HG02840 (cell line): ENCODE results near the gene OR2F1.

ENCODE experiments used
- ATAC-seq: cut with Tn5 transposase; IDR thresholded peaks from one replicate; pipeline ENCODE4 v1.9.1; 2021; ENCODE audit warnings: mild to moderate bottlenecking, moderate library complexity, moderate number of reproducible peaks; ENCODE audit not compliant: unreplicated experiment, low FRiP score

Gene OR2F1, protein sequence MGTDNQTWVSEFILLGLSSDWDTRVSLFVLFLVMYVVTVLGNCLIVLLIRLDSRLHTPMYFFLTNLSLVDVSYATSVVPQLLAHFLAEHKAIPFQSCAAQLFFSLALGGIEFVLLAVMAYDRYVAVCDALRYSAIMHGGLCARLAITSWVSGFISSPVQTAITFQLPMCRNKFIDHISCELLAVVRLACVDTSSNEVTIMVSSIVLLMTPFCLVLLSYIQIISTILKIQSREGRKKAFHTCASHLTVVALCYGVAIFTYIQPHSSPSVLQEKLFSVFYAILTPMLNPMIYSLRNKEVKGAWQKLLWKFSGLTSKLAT

DNA sequence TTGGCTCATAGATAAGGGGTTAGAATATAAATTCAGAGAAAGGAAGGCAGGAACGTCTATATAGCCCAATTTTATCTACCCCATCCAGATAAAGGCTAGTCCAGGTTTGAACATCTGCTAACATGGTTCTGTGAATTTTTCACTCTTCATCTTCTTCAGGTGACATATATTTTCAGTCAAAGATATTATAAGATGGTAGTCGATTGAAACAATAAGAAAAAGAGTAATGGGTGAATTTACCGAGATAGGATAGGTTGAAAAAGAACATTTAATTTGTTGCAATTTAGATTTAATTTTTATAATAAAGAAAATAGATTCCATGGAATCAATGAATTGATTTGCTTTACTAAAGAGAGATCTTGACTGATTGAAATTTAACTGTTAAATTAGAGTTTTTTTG lies at the start of gene OR2F1:
OR2F1 (plus strand) TSS at position 301 of the 400 bp plus-strand sequence. CDS start 5,127 bp downstream, outside the sequence.
- no peak for ATAC-seq

DNA sequence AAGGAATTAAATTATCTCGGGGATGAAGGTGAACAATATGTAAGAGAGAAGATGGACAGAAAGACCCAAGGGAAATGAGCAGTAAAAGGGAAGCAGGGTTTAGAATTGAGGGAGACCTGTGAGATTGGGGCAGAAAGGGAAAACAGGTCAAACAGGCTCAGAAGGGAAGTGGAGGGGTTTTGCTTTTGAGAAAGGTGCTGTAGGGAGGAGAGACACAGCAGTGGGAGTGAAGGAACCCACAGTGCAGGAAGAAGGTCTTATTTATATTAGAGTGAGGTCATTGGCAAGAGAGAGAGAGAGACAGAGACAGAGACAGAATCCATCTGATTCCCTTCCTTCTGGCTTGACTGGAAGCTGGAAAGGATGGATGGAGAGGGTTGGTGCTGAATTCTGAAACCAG lies 49.1 kb upstream of the OR2F1 start:
- no peak for ATAC-seq

DNA sequence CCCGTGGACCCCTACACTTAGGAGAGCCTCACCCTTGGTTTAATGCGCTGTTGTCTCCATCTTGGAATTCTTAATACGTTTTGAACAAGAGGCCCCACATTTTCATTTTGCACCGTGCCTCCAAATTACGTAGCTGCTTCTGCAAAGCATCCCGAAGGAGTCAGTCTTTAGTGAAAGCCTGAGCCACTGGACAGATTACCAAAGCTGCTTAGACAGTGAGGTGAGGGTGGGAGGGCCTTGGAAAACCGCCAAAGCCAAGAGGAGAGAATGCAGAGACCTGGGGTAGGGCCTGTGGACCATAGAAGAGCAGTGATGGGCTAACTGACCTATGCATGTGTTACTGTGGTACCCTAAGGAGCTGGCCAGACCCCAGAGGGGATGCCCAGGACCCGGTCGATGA lies 48.5 kb upstream of the OR2F1 start:
- no peak for ATAC-seq

DNA sequence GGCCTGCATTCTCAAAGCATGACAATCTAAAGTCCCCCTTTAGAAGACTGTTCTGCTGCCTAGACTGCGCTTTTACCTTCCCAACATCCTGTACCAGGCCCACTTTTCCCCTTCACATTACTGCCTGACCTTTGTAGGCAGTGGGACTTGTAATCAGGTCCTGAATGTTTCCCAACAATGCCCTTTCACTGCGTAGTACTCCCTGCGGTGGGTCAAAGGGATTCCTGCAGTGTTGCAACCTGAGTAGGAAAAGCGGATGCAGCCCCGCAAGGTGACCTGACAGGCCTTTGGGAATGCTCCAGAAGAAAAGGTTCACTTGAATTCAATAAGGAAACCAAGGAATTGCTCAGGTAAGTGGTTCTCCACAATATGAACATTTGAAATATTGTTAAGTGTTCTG lies 47.7 kb upstream of the OR2F1 start:
- no peak for ATAC-seq

DNA sequence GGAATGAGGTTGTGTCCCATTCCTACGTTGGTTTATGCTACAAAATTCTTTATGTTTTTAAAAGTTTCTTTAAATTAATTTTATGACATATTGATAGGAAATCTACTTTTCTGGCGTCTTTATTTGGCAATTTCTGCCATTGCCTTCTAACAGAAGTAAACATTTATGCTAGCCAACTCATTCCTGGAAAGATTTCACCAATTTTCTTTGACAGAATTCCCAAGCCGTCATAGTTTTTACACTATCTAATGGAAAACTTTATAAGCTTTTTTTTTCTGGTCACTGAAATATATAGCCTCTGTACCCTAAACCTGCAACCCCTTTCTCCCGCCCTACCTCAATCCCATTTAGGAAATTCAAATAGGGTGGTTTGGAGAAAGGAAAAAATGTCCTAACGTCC lies 46.5 kb upstream of the OR2F1 start:
- ATAC-seq, result no peak

DNA sequence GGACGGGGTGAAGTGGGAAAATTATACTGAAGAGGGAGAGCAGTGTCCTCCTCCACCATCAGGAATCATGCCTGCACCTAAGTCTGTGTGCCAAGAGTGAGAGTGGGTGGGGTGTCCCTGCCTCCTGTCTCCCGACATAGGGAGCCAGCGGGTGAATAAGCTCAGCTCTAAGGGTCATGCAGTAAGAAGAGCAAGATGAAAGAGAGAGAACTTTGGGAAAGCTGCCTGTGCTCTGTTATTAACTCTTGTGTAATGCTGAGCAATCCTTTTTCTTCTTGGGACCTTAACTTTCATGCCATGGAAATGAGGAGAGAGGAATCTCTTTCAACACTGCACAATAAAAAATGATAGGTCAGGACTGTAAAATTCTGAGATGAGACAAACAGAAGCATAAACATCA lies 44.8 kb upstream of the OR2F1 start:
- no peak for ATAC-seq

DNA sequence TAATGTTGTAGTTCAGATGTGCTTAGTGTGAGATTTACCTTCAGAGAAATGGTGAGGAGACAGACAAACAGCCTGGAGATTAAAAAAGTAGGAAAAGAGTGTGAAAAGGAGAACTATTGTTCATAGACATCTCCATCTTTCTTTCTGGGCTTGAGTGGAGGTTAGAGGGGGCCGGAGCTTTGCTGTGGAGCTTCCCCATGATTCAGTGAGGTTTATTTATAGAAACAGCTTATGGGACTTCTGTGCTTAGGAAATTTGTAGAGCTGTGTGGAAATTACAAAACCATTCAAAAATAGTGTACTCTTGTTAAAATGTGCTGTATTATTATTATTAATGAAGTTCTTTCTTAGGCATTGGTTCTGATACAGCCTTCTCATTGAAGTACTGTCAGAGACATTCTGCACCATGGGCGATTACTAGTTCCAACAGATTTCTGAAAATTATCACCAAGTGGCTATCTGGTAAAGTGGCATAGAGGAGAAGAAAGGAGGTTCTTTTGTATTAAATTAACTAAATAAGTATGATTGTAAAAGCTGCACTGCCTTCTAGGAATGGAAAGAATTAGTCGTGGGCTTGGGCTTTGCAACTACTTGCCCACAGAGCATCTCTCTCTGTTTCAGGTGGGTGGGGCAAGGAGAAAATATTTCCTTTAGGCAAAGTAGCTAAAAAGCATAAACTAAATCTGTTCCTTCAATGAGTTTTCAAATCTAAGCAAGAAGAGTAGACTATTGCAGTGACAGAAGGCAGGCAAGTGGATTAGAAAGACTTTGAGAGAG lies 44.0 kb upstream of the OR2F1 start:
- no peak for ATAC-seq

DNA sequence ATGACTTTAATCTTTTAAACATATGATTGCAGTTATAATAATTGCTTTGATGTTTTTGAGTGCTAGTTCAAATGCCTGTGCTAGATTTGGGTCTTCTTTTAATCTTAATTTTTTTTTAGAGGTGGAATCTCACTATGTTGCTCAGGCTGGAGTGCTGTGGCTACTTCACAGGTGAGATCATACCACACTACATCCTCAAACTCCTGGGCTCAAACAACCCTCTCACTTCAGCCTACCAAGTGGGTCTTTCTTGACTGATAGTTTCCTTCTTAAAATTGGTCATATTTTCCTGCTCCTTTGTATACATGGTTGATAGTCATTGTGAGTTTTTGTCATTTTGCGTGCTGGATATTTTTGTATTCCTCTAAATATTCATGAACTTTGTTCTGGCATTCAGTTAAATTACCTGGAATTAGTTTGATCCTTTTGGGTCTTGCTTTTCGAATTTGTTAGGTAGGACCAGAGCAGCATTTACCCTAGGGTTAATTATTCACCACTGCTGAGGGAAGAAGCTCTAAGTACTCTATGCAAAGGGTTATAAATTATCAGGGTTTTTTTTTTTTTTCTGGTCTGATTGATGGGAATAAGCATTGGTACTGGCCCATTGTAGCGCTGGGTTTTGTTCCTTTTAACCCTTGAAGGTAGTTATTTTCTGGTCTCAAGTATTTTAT lies 40.6 kb upstream of the OR2F1 start:
- no peak for ATAC-seq

DNA sequence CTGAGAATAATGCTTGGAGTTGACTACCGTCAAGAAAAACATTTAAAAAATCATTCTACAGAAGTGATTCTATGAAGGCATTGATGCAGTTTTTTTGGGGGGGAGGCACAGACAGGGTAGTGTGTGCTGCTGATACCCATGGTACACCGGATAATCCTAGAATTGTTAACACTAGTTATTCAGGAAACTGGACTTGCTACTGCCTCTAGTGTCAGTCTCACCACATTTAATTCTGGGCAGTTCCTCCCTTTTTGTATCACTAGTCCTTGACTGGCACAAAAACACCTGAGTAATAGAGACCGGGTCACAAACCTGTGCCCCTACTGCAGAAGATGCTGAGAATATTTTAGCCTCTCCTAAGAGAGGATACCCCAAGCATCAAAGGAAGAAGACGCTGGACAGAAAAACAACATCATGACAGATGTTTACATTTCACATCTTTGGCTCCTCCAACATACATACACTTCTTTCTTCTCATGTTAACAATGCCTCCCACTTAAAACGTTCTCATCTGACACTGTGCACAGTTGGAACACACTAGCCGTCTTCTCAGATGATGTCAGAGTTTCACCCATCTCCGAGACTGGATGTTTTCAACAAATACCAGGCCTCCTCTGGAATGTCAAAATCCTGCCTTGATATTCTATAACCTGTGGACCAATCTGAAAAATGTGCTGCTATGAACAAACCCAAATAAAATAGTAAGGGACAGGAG lies 39.5 kb upstream of the OR2F1 start:
- ATAC-seq, result no peak

DNA sequence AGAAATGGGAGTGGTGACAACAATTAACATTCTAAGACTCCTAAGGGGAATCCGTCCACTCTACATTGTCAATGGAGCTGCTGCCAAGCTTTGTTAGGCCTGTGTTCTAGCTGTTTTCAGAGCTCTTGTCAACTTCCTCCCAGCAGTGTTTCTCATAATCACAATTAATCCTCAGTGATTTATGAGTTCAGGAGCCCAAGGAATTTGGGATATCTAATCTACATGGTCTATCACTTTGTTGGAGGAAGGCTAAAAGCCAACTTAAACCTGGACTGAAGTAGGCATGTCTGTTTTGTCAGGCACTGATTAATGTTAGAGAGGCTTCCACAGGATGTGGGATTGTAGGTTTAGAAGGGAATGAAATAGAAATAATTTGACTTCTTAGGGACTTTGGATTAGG lies 29.8 kb upstream of the OR2F1 start:
- ATAC-seq, result no peak

DNA sequence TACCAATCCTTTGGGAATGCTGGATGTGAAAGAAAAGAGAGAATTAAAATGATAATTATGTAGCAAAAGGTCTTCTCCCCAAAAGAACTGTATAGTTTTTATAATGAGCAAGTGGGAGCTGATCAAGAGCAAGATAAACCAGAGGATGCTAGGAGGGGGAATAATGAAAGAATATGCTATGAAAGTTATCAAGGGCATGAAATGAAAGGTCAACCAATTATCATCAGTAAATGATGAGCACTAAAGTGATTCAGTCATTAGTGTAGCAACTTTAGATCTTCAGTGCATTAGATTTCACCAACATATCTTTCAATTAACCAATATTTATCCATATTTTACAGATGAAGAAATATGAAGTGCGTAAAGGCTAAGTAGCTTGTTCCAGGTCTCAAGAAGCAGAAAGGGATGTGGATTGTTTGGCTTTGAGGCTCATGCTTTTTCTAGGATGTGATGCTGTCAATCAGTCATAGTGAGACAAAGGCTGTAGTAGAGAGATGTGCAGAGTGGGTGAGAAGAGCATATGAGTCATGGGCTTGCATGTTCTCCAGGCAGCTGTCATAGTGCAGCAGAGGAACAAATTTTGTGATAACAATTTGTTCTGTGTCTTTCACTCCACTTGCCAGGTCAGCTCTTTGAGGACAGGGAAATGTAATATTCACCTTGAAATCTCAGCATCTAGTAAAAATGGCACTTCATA lies 25.3 kb upstream of the OR2F1 start:
- ATAC-seq, result no peak

DNA sequence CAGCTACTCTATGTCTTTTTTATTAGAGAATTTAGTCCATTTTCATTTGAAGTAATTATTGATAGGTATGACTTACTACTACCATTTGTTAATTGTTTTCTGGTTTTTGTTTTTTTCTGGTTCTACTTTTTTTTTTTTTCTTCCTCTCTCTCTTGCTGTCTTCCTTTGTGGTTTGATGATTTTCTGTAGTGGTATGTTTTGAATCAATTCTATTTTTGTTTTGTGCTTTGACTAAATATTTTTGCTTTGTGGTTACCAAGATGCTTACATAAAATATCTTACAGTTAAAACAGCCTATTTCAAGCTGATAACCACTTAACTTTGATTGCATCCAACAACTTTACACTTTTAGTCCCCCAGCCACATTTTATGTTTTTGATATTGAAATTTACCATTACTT lies 22.9 kb upstream of the OR2F1 start:
- no peak for ATAC-seq

DNA sequence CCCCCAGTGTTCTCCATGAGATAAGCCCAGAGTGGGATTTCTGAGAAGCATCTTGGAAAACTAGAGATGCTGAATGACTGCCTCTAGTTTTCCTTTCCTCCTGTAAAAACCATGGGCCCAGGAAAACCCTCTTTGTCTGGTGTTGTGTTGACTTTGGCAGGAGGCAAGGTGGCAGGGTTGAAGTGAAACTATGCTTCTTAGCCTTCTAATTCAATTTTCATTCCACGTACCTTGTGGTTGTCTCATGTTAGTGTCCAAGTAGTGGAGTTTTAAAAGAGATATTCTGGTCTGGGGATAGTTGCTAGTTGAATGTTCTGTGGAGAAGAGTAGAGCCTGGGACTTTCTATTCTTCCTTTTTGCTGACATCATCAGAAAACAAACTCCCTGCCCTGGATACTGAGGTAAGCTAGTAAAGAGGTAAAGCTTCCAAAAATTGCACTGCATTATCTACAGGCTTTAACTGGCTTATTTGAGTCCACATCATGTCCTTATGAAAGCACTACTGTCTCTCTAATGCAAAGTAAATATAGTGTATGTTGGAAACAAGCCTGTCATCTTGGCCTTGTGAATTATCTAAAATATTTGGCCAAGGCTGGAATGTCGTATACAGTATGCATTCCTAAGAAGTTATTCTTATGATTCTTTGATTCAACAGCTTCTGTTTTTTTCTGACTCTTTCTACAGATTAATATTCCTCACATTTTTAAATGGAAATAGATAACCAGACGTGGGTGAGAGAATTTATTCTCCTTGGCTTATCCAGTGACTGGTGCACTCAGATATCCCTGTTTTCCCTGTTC lies 19.9 kb upstream of the OR2F1 start, which contains the start of gene OR2F2:
OR2F2 (plus strand) TSS at position 708 of the 800 bp plus-strand sequence; CDS start at position 708, 0 bp downstream.
- no peak for ATAC-seq

DNA sequence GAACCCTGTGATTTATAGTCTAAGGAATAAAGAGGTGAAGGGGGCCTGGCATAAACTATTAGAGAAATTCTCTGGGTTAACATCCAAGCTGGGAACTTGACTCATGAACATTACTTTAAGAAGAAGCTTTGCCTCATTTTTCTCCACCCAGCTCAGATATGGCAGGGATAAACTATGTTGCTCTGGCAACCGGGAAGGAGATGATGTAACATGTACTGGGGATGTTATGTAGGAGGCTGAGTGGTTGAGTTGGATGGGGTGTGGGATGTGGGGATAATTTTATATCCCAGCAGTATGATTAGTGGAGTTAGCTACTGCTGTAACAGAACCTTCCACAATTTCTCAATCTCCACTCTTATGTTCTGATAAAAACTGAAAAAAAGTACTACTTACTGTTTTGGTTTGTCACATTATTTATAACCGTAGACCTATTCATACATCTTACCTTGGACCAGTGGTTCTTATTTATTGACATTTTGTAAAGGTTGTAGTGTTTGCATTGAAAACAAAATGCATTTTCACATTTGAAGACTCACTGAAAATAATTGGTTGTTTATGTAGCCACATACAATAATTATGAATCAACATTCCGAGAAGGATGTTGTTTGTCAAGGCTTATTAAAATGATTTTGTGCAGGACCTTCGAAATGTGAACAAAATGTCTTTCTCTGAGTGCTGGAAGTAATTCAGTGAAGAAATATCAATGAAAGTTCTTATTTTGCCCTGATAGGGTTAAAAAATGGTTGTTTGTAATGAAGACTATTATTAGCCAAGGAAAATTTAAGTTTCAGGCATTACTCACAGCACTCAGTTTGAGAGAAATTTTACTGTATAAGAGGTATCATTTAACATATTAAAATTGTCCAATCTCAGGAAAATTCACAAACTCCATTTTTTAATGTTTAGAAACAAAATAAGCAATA lies 18.3 kb upstream of the OR2F1 start:
- no peak for ATAC-seq

DNA sequence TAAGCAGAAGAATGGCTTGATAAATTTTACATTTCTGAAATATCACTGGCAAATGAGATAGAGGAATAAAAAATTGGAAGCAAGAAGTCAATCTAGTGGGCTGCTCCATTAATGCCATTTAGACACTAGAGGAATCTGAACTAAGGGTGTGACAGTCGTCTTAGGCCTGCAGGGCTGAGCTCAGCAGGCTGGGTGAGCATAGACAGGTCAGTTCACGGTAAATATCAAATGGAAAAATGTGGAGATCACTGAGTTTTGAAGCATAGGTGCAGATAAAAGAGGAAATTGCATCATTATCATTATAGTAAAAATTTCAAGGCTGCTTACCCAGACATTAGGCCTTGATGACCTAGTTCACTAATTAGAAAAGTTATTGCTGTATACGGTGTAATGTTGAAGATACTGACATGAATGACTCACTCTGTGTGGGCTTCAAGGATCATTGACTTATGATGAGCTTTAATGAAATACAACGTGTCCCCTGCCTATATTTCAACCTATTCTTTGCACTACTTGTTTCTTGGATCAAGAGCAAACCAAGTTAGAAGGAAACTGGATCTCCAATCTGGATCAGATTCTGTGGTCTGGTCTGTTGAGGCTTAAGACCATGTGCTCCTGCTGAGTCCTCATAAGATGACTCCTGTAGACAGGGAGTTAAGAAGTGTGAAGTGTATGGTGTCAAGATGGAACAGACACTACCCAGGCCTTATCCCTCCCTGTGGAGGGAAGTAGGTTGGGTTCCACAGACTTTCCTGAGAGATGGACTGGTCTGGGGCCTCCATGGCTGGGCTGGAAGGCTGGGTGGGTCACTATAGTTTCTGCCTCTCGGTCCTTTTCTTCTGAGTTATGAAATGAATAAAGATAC lies 16.0 kb upstream of the OR2F1 start:
- ATAC-seq, result no peak

DNA sequence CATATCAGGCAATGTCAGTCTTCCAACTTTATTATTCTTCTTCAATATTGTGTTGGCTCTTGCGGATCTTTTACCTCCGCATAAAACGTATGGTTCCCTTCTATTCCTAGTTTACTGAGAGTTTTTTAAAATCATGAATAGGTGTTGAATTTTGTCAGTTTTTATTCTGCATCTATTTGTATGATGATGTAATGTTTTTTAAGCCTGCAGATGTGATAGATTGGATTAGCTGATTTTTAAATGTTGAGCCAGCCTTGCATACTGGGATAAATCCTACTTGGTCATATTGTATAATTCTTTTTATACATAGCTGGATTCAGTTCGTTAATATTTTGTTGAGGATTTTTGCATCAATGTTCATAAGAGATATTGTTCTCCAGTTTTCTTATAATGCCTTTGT lies 9.2 kb upstream of the OR2F1 start:
- ATAC-seq, result no peak

DNA sequence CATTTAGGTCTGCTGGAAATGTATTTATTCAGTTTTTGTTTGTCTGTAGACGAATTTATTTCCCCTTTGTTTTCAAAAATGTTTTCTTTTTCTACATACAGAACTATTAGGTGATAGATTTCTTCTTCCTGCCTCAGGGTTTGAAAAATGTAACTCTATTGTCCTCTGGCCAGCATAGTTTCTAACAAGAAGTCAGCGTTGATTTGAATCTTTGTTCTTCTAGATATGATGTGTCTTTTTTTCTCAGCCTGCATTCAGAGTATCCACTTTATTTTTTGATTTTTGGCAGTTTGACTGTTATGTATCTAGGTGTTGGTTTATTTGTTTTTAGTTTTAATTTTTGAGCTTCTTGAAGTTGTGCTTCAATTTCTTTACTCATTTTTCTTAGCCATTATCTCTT lies 7.5 kb upstream of the OR2F1 start:
- ATAC-seq, result no peak
